Measurements from ENCODE around the gene IFT20. TPM values are rescaled to one million over a fixed set of nuclear protein-coding genes. Genes with fewer than 3 reads are reported as not detected.

IFT20 gene
- total and polyA plus RNA-seq, 2 donors (not counting 3 experiments of a cell fraction or from before 2014, with no cell fraction given) = 26.5 to 45.0 TPM

DNA sequence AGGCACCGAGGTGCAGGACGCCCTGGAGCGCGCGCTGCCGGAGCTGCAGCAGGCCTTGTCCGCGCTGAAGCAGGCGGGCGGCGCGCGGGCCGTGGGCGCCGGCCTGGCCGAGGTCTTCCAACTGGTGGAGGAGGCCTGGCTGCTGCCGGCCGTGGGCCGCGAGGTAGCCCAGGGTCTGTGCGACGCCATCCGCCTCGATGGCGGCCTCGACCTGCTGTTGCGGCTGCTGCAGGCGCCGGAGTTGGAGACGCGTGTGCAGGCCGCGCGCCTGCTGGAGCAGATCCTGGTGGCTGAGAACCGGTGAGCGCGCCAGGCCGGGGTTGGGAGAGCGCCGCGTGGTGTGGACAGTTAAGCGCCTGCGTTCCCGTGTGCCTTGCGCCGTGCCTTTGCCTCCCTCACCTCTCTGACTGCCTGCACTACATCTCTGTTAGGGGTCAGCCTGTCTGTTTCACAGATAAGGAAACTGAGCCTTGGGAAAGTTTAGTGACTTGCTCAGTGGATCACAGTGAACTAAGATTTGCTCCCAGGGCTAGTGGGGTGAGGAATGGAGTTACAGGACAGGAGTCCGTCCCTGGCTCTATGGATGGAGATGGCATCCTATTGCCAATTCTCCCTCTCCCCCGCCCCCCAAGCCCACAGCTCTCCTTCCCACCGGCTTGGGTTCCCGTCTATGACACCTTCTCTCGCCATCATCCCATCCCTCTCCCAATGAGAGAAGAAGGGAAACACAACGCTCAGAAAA is 37.1 kb upstream of the IFT20 start:
- Histone ChIP-seq H3K4me3 (replicated peaks in 1 of 3; ENCODE audit: insufficient read depth in 1 of 3, low read depth in 1 of 3, low read length in 3 of 3) (peak overlapping the region in 2 of 3 experiments; percentile 35 to 52), H3K36me3 (ENCODE audit: control insufficient read depth in 2 of 2, extremely low read depth in 1 of 2, insufficient read depth in 2 of 2, low read length in 2 of 2) (no peaks in the 10 kb centered on the region), H3K9ac (replicated peaks; ENCODE audit: extremely low read depth, insufficient read depth, low read length) (no peak overlapping the region), H3K4me1 (ENCODE audit: control insufficient read depth, extremely low read depth, insufficient read depth, low read length) (peaks cover 13% of the 10 kb centered on the region), H2AFZ (ENCODE audit: low read depth, low read length) (peak overlapping the region; percentile 45), H3K9me3 (replicated peaks; ENCODE audit: control insufficient read depth, insufficient read depth, low read length) (no peaks in the 10 kb centered on the region), H3K27me3 (ENCODE audit: control insufficient read depth in 2 of 2, insufficient read depth in 2 of 2, low read length in 2 of 2) (no peaks in the 10 kb centered on the region), H3K79me2 (ENCODE audit: control insufficient read depth, insufficient read depth, low read length) (no peaks in the 10 kb centered on the region), H3K9me1 (replicated peaks; ENCODE audit: control insufficient read depth, extremely low read depth, insufficient read depth, low read length) (no peaks in the 10 kb centered on the region), H4K20me1 (replicated peaks; ENCODE audit: control insufficient read depth, extremely low read depth, insufficient read depth, low read length) (no peaks in the 10 kb centered on the region), H3K4me2 (ENCODE audit: insufficient read depth, low read length) (peak overlapping the region; percentile 80), H3K27ac (ENCODE audit: insufficient read depth, low read depth, low read length) (no peak overlapping the region)
- ChIA-PET POLR2A (no interaction called here), CTCF (interaction anchor here (6.7 kb wide), 1 partner anchor 44 kb away, joined by 36 read pairs; no protein-coding TSS in a partner anchor)
- BruUV-seq (replicated peaks) = no TSS peak
- TF ChIP-seq EZH2 (IDR thresholded peaks at IDR 0.05; ENCODE audit: borderline replicate concordance, low read depth, low read length, severe bottlenecking) (no peak), CTCF (IDR thresholded peaks at IDR 0.05; ENCODE audit: extremely low read depth in 1 of 2, insufficient read depth in 1 of 2, low read depth in 1 of 2, low read length in 2 of 2) (no peak), MYC (IDR thresholded peaks at IDR 0.05; ENCODE audit: low read depth, low read length) (no peak), POLR2AphosphoS5 (IDR thresholded peaks at IDR 0.05; ENCODE audit: insufficient read depth, low read depth, low read length) (no peak), GATA2 (IDR thresholded peaks at IDR 0.05; ENCODE audit: insufficient read depth, insufficient read length, low read depth, low read length) (no peak), JUN (IDR thresholded peaks at IDR 0.05; ENCODE audit: borderline replicate concordance, insufficient read depth, insufficient read length, low read depth) (no peak), FOS (IDR thresholded peaks at IDR 0.05; ENCODE audit: borderline replicate concordance, insufficient read depth, low read length) (no peak), POLR2A (IDR thresholded peaks at IDR 0.05; ENCODE audit: low read depth, low read length) (no peak)
- TF ChIP-seq, protein P1, sequence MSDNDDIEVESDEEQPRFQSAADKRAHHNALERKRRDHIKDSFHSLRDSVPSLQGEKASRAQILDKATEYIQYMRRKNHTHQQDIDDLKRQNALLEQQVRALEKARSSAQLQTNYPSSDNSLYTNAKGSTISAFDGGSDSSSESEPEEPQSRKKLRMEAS (IDR thresholded peaks at IDR 0.05; ENCODE audit: insufficient read depth, insufficient read length) = no peak
- intact Hi-C loops (cut with micrococcal nuclease) = no loop called here
- DNase-seq (ENCODE audit: low read depth, low spot score) (peak; percentile 42), FAIRE-seq (no peak)
- dilution Hi-C loops (cut with MboI; ENCODE audit: extremely low pct_ligation_motif_present, low sequenced_read_pairs) = no loop called here

Data from endothelial cell of umbilical vein (primary cell).